Kidney (tissue), 14 donors: ENCODE results near the gene ITPKB. TPM values are rescaled to one million over a fixed set of nuclear protein-coding genes. Genes with fewer than 3 reads are reported as not detected.
A peak's percentile ranks its signal among the peaks of the same experiment; 100 is the strongest.
"Not testable (repeated sequence)": the region's sequence is repeated elsewhere in the genome, so short reads cannot be mapped to it uniquely, and the experiment has no call there.

Experiments
- DNase-seq, 5 donors: peaks; one replicate each; pipeline ENCODE4 v3.0.0-alpha.2; 2013 to 2020
- FAIRE-seq: peaks from 2 replicates; lab custom pipeline; 2012; peaks lifted over from hg19 to GRCh38; lab: Jason Lieb, UNC
- H3K27ac ChIP-seq, 2 donors: one replicate each; pipeline ENCODE4 v1.7.0; 2013; ENCODE audit warnings: low read depth in 2 of 2, low read length in 2 of 2, inconsistent platforms in 1 of 2
- H3K27me3 ChIP-seq: one replicate; pipeline ENCODE4 v1.7.1; 2013; ENCODE audit warnings: low read length, inconsistent platforms; ENCODE audit not compliant: control insufficient read depth, insufficient read depth
- H3K36me3 ChIP-seq, 3 donors: one replicate each; pipeline versions ENCODE4 v1.7.0 to v1.7.1; 2013; ENCODE audit warnings: low read length in 3 of 3, control low read depth in 1 of 3, inconsistent platforms in 1 of 3; ENCODE audit not compliant: insufficient read depth in 3 of 3, control insufficient read depth in 2 of 3
- H3K4me1 ChIP-seq, 3 donors: one replicate each; pipeline versions ENCODE4 v1.7.0 to v1.7.1; 2013; ENCODE audit warnings: low read length in 3 of 3, inconsistent platforms in 1 of 3, low read depth in 1 of 3; ENCODE audit not compliant: control insufficient read depth in 2 of 3, insufficient read depth in 2 of 3
- H3K4me3 ChIP-seq, 3 donors: one replicate each; pipeline versions ENCODE4 v1.7.0 to v1.8.1; 2013; ENCODE audit warnings: low read length in 3 of 3, control low read depth in 1 of 3, inconsistent platforms in 1 of 3
- H3K9ac ChIP-seq, 3 donors: one replicate each; pipeline versions ENCODE4 v1.7.0 to v1.7.1; 2013; ENCODE audit warnings: low read length in 3 of 3, control low read depth in 1 of 3, inconsistent platforms in 1 of 3
- H3K9me3 ChIP-seq, 3 donors: one replicate each; pipeline versions ENCODE4 v1.7.0 to v1.7.1; 2013; ENCODE audit warnings: low read length in 3 of 3, control low read depth in 1 of 3, inconsistent platforms in 1 of 3; ENCODE audit not compliant: control insufficient read depth in 2 of 3, insufficient read depth in 1 of 3
- intact Hi-C: fragments of 100-400 bp; cut with DNase I; formaldehyde crosslinking; loops from one replicate; pipeline ENCODE4 v1.11.1; 2022
- polyA plus RNA-seq: library from polyadenylated mRNA; stranded (reverse); fragments of 350-450 nt; fragmentation: Illumina TruSeq; extraction: RNeasy Lipid Tissue Mini Kit (QIAGEN cat#74804); gene quantifications from one replicate; pipeline ENCODE4 v1.2.3, GENCODE V29; 2014; ENCODE audit warnings: low read depth, low replicate concordance; ENCODE audit not compliant: insufficient read depth
- total RNA-seq: library from RNA; stranded (reverse); fragmentation: NEBNext Ultra II Directional; extraction: Animal tissue kit (Norgen Biotek cat#: 25700); gene quantifications from one replicate; pipeline ENCODE4 v1.2.1, GENCODE V29; 2021
- TF ChIP-seq, protein P1 (sequence below): IDR thresholded peaks from 3 replicates; pipeline ENCODE4 v1.5.1; 2012; ENCODE audit warnings: mild to moderate bottlenecking, moderate library complexity, borderline replicate concordance; ENCODE audit not compliant: insufficient read depth; ENCODE audit errors: extremely low read depth
- donor health status: control.
- donor health status: control.
- donor health status: control.
- donor health status: control.
- donor health status: control.
- donor health status: DM: yes; HTN: yes; CAD: no.
- donor health status: Normal renal cell carcinoma (clear cell type).

ITPKB gene
- total and polyA plus RNA-seq, 2 donors from 2014 or later = 20.2 to 39.3 TPM

DNA sequence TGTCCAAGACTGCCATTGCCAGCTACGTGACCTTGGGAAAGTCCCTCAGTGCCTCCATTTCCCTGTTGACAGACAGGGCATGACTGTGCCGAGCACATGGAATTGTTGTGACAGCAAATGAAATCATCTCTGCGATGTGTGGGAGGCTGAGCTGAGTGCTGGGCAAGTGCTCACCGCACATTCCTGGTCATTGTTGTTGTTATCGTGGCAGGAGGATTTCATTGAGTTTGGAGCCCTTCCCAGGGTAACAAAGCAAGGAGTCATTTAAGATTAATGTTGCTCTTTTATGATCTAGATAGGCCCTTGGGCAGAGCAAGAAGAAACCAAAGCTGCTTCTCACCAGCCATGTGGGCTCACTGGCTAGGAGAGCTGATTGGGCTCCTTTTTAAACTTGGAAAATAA lies 39.6 kb upstream of the ITPKB start:
- intact Hi-C loops = no loop called here

DNA sequence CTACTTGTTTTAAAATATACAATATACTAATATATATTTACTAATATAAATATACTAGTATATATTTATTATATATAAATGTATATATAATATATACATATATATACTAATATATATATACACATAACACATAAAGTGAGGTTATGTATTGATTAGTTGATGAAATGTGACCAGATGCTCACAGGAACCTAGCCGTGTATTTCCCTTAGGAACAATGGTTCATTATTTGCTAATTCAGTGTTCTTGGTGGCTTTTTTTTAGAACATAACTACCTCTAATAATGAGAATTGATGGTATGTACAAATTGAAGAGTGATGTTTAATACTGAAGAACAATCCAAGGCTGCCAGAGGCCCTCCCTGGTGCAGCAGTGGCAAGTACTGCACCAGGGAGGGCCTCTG lies 37.9 kb upstream of the ITPKB start:
- H3K27ac ChIP-seq = no peak overlapping the region
- no peak for FAIRE-seq
- intact Hi-C loops = no loop called here

More for the DNA sequence above, 39.6 kb upstream of the ITPKB start:
- H3K36me3 ChIP-seq = no peaks in the 10 kb centered on the region
- FAIRE-seq = no peak
- no peaks in the 10 kb centered on the region for H3K9me3 ChIP-seq
- H3K27me3 ChIP-seq = no peaks in the 10 kb centered on the region
- H3K4me1 ChIP-seq = no peaks in the 10 kb centered on the region
- H3K4me3 ChIP-seq = no peak overlapping the region
- peak in 2 of 5 donors; percentile 33 to 62 for DNase-seq
- no peak overlapping the region for H3K27ac ChIP-seq
- TF ChIP-seq, protein P1, sequence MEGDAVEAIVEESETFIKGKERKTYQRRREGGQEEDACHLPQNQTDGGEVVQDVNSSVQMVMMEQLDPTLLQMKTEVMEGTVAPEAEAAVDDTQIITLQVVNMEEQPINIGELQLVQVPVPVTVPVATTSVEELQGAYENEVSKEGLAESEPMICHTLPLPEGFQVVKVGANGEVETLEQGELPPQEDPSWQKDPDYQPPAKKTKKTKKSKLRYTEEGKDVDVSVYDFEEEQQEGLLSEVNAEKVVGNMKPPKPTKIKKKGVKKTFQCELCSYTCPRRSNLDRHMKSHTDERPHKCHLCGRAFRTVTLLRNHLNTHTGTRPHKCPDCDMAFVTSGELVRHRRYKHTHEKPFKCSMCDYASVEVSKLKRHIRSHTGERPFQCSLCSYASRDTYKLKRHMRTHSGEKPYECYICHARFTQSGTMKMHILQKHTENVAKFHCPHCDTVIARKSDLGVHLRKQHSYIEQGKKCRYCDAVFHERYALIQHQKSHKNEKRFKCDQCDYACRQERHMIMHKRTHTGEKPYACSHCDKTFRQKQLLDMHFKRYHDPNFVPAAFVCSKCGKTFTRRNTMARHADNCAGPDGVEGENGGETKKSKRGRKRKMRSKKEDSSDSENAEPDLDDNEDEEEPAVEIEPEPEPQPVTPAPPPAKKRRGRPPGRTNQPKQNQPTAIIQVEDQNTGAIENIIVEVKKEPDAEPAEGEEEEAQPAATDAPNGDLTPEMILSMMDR = no peak
- H3K9ac ChIP-seq = no peak overlapping the region

DNA sequence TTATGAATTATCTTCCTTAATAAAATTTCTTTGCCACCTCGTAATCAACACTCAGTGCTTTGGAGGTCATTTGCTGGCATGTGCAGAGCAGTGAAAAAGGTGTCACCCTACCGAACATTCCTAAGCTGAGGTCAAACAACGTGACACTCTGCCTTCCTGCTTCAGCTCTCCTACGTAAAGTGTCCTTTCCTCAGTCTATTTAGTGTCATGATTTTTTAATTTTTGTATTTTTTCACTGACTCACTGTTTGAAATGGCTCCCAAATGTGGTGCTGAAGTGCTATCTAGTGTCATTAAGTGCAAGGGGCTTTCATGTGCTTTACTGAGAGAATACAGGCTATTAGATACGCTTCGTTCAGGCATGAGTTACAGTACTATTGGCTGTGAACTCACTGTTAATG lies 37.0 kb upstream of the ITPKB start:
- H3K9ac ChIP-seq = no peak overlapping the region
- no peaks in the 10 kb centered on the region for H3K9me3 ChIP-seq
- intact Hi-C loops = no loop called here
- FAIRE-seq (no peak), DNase-seq (no peak)
- H3K4me3 ChIP-seq = no peak overlapping the region
- no peak overlapping the region for H3K27ac ChIP-seq
- no peaks in the 10 kb centered on the region for H3K4me1 ChIP-seq
- TF ChIP-seq, protein P1 = no peak
- no peaks in the 10 kb centered on the region for H3K27me3 ChIP-seq
- no peaks in the 10 kb centered on the region for H3K36me3 ChIP-seq

More for the DNA sequence above, 37.9 kb upstream of the ITPKB start:
- DNase-seq = no peak
- TF ChIP-seq, protein P1 = no peak
- Histone ChIP-seq H3K4me3 (no peak overlapping the region), H3K9me3 (no peaks in the 10 kb centered on the region), H3K9ac (no peak overlapping the region), H3K27me3 (no peaks in the 10 kb centered on the region), H3K4me1 (no peaks in the 10 kb centered on the region), H3K36me3 (no peaks in the 10 kb centered on the region)

DNA sequence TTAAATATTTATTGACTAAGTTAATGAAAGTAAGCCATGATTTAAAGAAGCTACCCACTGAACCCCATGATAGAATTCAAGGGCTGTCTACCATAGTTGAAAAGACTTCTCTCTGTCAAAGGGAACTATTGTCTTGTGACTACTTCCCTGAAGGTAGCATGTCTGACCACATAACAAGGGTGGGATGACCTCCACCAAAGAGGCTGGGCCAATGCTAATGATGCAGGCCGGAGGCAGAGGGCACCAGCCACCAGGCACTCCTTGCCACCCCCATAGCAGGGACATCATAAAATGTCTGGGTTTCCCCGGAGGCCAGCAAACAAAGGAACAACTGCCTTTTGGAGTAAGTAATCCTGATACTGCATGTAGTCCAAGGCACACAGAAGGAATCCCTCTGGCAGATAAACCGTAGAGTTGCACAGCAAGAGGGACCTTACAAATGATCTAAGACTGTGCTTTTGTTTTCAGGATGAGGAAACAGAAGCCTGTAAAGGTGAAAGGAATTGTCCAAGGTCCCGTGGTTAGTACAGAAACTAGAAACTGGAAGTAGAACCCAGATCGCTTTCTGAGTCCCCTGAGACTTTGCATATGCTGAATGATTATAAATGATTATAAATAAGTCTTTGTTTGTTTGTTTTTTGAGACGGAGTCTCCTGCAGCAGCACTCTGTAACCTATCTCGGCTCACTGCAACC lies 33.5 kb upstream of the ITPKB start:
- no peak for DNase-seq
- H3K27me3 ChIP-seq = no peaks in the 10 kb centered on the region
- TF ChIP-seq, protein P1 = no peak
- intact Hi-C loops = no loop called here
- FAIRE-seq = no peak
- H3K4me1 ChIP-seq = no peaks in the 10 kb centered on the region
- H3K27ac ChIP-seq = no peak overlapping the region
- no peak overlapping the region for H3K4me3 ChIP-seq
- no peaks in the 10 kb centered on the region for H3K36me3 ChIP-seq
- H3K9ac ChIP-seq = no peak overlapping the region
- no peaks in the 10 kb centered on the region for H3K9me3 ChIP-seq

DNA sequence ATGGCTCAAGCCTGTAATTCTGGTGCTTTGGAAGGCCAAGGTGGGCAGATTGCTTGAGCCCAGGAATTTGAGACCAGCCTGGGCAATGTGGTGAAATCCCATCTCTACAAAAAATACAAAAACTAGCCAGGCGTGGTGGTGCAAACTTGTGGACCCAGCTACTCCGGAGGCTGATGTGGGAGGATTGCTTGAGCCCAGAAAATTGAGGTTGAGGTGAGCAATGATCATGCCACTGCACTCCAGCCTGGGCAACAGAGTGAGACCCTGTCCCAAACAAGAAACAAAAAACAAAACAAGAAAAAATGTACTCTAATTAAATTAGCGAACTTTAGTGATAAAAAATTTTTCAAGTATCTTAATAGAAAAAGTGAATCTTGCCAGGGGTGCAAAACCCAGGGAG lies 28.1 kb upstream of the ITPKB start:
- H3K27ac ChIP-seq, intact Hi-C loops, H3K4me3 ChIP-seq, H3K4me1 ChIP-seq, FAIRE-seq, H3K27me3 ChIP-seq, H3K9ac ChIP-seq, DNase-seq, H3K36me3 ChIP-seq, H3K9me3 ChIP-seq: not testable (repeated sequence)
